Thyroid gland (tissue), 4 donors: ENCODE results near the gene TMEM131L. TPM values are rescaled to one million over a fixed set of nuclear protein-coding genes. Genes with fewer than 3 reads are reported as not detected.
A peak's percentile ranks its signal among the peaks of the same experiment; 100 is the strongest.

Experiments used
- DNase-seq, 2 donors: peaks; one replicate each; pipeline ENCODE4 v3.0.0-alpha.2; 2019
- H3K27ac ChIP-seq, 3 donors: fragments of 200-600 bp; sonication (generic); 1 replicate in 2 of 3; 2 replicates in 1 of 3; pipeline ENCODE4 v1.5.1; 2016 to 2019; ENCODE audit warnings: mild to moderate bottlenecking in 1 of 3, moderate library complexity in 1 of 3
- H3K27me3 ChIP-seq: fragments of 200-600 bp; sonication (generic); one replicate; pipeline ENCODE4 v1.5.1; 2019
- H3K36me3 ChIP-seq, 2 donors: fragments of 200-600 bp; sonication (generic); one replicate each; pipeline ENCODE4 v1.5.1; 2016 to 2019
- H3K4me1 ChIP-seq, 2 donors: fragments of 200-600 bp; sonication (generic); one replicate each; pipeline ENCODE4 v1.5.1; 2017 to 2019
- H3K4me3 ChIP-seq, 3 donors: fragments of 200-600 bp; sonication (generic); replicated peaks in 1 of 3; 1 replicate in 2 of 3; 2 replicates in 1 of 3; pipeline ENCODE4 v1.5.1; 2016; ENCODE audit warnings: mild to moderate bottlenecking in 1 of 3
- H3K9me3 ChIP-seq: fragments of 200-600 bp; sonication (generic); one replicate; pipeline ENCODE4 v1.5.1; 2017
- CTCF ChIP-seq, 6 experiments: fragments of 200-600 bp in 3 of 6; fragments of 450-650 bp in 3 of 6; sonication (generic) in 3 of 6; IDR thresholded peaks; one replicate each; pipeline ENCODE4 v1.5.1; 2016 to 2019; ENCODE audit warnings: antibody characterized with exemption in 6 of 6, mild to moderate bottlenecking in 2 of 6, inconsistent platforms in 1 of 6, moderate library complexity in 1 of 6
- POLR2A ChIP-seq, 2 donors: fragments of 450-650 bp; IDR thresholded peaks; one replicate each; pipeline ENCODE4 v1.6.1; 2017; ENCODE audit warnings: antibody characterized with exemption in 2 of 2, mild to moderate bottlenecking in 2 of 2, moderate library complexity in 1 of 2
- WGBS, 2 donors: methylation state at CpG; one replicate each; pipeline ENCODE4 v1.1.5; 2017; 5-methylcytosine and 5-hydroxymethylcytosine counted together
- intact Hi-C: fragments of 100-400 bp; cut with DNase I; formaldehyde crosslinking; loops from one replicate; pipeline ENCODE4 v1.15.1; 2023
- total RNA-seq, 4 donors: library from RNA; depleted of rRNA; stranded (reverse); fragments of >200 nt; gene quantifications; one replicate each; pipeline ENCODE4 v1.2.3, GENCODE V29; 2016

The TMEM131L gene
- total RNA-seq, 4 donors from 2014 or later, result 11.1 to 17.9 (median 16.4) TPM

DNA sequence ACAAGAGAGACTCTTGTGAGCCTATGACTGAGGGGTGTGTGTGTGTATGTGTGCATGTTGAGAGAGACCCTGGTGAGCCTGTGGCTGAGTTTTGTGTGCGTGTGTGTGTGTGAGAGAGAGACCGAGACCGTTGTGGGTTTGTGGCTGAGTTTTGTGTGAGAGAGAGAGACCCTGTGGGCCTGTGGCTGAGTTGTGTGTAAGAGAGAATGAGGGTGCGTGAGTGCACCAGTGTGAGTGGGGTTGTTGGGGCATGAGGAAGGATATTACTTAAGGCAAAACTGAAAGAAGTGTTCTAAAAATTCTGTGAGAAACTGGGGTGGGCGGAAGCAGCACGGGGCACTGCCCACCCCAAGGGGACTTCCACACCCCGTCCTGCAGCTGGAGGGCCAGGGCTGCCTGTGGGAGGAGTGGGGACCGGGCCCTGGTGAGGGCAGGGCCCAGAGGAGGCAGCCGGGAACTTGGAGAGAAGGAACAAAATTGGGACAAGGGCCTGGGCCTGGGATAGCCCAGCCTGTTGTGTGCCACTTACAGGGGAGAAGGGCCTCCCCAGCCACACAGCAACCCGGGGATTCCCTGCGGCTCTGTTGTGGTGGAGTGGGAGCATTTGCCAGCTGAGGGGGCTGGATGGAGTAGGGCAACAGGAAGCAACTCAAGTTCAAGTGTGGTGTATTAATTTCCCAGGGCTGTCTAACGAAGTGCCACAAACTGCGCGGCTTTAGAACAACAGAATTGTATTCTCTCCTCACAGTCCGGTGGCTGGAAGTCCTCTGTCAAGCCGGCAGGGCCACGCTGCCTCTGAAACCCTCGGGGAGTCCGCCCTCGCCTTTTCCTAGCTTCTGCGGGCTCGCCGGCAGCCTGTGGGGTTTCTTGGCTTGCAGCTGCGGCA is 22.1 kb downstream of the TMEM131L start:
- Histone ChIP-seq H3K9me3 (no peaks in the 10 kb centered on the region), H3K27ac (peak overlapping the region; percentile 22 to 78 (median 78)), H3K36me3 (no peaks in the 10 kb centered on the region), H3K4me1 (peaks cover 18 to 46% of the 10 kb centered on the region in 2 donors), H3K4me3 (no peak overlapping the region), H3K27me3 (no peaks in the 10 kb centered on the region)
- 43 to 50% methylated on average over 14 to 24 of the region's 24 CpGs for WGBS, 2 donors
- DNase-seq, result no peak
- TF ChIP-seq CTCF (IDR thresholded peaks at IDR 0.05) (no peak), POLR2A (IDR thresholded peaks at IDR 0.05) (no peak)
- intact Hi-C loops, result no loop called here

GRCh38 chr4:153489856-153490558 is 23.8 kb downstream of the TMEM131L start:
- Histone ChIP-seq H3K36me3 (no peaks in the 10 kb centered on the region), H3K27me3 (no peaks in the 10 kb centered on the region), H3K27ac (peak overlapping the region in 1 of 3 donors; percentile 78), H3K4me3 (no peak overlapping the region), H3K9me3 (no peaks in the 10 kb centered on the region), H3K4me1 (peaks cover 15 to 39% of the 10 kb centered on the region in 2 donors)
- WGBS, 2 donors, result 85 to 94% methylated on average over 7 of the region's 7 CpGs
- no peak for DNase-seq
- intact Hi-C loops, result no loop called here
- no peak for TF ChIP-seq CTCF (IDR thresholded peaks at IDR 0.05)
- TF ChIP-seq POLR2A (IDR thresholded peaks at IDR 0.05), result no peak

DNA sequence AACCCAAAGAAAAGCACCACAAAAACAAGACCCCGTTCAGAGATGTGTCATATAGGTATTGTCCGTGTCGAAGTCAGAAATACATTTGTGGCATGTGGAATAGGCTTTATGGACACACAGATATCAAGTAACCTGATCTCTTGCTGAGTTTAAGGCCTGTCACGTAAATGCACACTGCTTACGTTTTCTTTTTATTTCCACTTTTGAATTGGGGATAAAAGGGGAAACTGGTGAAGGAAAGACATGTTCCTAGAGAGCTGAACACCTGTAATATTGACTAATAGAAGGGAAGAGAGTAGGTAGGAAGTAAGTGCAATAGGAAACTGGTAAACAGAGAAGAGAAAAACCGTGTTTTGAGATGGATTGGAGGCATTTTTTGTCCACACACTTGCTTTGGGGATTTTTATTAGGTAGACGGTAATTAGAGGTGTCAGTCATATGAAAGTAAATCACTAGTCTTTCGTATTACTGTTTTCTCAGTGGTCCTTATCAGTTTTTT is 24.9 kb downstream of the TMEM131L start:
- no peaks in the 10 kb centered on the region for H3K36me3 ChIP-seq
- TF ChIP-seq POLR2A (IDR thresholded peaks at IDR 0.05) (no peak), CTCF (IDR thresholded peaks at IDR 0.05) (no peak)
- intact Hi-C loops, result no loop called here
- no peaks in the 10 kb centered on the region for H3K9me3 ChIP-seq
- no peak for DNase-seq
- H3K27ac ChIP-seq, result no peak overlapping the region
- 95 to 96% methylated on average over 8 of the region's 8 CpGs for WGBS, 2 donors
- no peaks in the 10 kb centered on the region for H3K27me3 ChIP-seq
- peaks cover 18 to 45% of the 10 kb centered on the region in 2 donors for H3K4me1 ChIP-seq
- H3K4me3 ChIP-seq, result no peak overlapping the region

DNA sequence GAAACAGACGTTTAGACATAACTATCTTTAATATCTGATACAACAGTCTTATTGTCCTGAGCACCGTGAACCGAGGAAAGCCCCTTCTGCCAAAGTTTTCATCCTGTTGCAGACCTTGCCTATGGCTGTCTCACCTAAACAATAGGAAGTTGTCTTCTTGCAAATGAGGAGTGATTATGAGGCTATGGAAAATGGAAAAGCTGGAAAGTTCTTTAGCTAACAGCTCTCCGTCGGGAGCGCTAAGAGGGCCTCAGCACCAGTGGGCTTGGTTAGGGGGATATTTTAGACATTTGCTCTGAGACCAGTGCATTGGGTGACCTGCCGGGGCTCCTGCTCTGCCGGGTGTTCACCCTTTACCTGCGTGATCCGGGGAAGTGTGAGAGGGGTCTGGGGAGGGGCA is 28.4 kb downstream of the TMEM131L start:
- no peak for TF ChIP-seq CTCF (IDR thresholded peaks at IDR 0.05)
- no peak for TF ChIP-seq POLR2A (IDR thresholded peaks at IDR 0.05)
- no peak overlapping the region for H3K4me3 ChIP-seq
- no peaks in the 10 kb centered on the region for H3K27me3 ChIP-seq
- no peaks in the 10 kb centered on the region for H3K9me3 ChIP-seq
- 92 to 96% methylated on average over 10 of the region's 10 CpGs for WGBS, 2 donors
- DNase-seq, result no peak
- intact Hi-C loops, result no loop called here
- no peak overlapping the region for H3K27ac ChIP-seq
- peaks cover 11 to 23% of the 10 kb centered on the region in 2 donors for H3K4me1 ChIP-seq
- no peaks in the 10 kb centered on the region for H3K36me3 ChIP-seq
